Endothelial cell (in vitro differentiated cells): ENCODE measurements around the gene CTTNBP2. TPM values are rescaled to one million over a fixed set of nuclear protein-coding genes. Genes with fewer than 3 reads are reported as not detected.

Experiments
- DNase-seq: peaks from one replicate; pipeline ENCODE4 v3.0.0; 2021; ENCODE audit warnings: low spot score
- H3K27ac Mint-ChIP-seq: one replicate; pipeline ENCODE4 v1.8.0; 2021; ENCODE audit warnings: mixed read lengths, inconsistent platforms; ENCODE audit not compliant: unreplicated experiment
- H3K27me3 Mint-ChIP-seq: one replicate; pipeline ENCODE4 v1.8.0; 2021; ENCODE audit warnings: mild to moderate bottlenecking, moderate library complexity, mixed read lengths, inconsistent platforms; ENCODE audit not compliant: unreplicated experiment
- H3K36me3 Mint-ChIP-seq: one replicate; pipeline ENCODE4 v1.8.0; 2021; ENCODE audit warnings: mild to moderate bottlenecking, low read depth, mixed read lengths, inconsistent platforms; ENCODE audit not compliant: unreplicated experiment
- H3K4me1 Mint-ChIP-seq: one replicate; pipeline ENCODE4 v1.8.0; 2021; ENCODE audit warnings: mild to moderate bottlenecking, mixed read lengths, inconsistent platforms; ENCODE audit not compliant: unreplicated experiment
- H3K4me3 Mint-ChIP-seq: one replicate; pipeline ENCODE4 v1.8.0; 2021; ENCODE audit warnings: mild to moderate bottlenecking, mixed read lengths, inconsistent platforms; ENCODE audit not compliant: unreplicated experiment
- H3K9me3 Mint-ChIP-seq: one replicate; pipeline ENCODE4 v1.8.0; 2021; ENCODE audit warnings: mixed read lengths, inconsistent platforms; ENCODE audit not compliant: unreplicated experiment
- total RNA-seq: library from RNA; stranded (reverse); fragmentation: NEBNext Ultra II Directional; extraction: Animal tissue kit (Norgen Biotek cat#: 25700); gene quantifications from one replicate; pipeline ENCODE4 v1.2.1, GENCODE V29; 2021; ENCODE audit not compliant: unreplicated experiment
- TF ChIP-seq, protein P1 (sequence below): fragments of 200-600 bp; sonication (generic); IDR thresholded peaks from one replicate; pipeline ENCODE4 v1.5.0; 2021; ENCODE audit warnings: antibody characterized with exemption; ENCODE audit not compliant: unreplicated experiment

The CTTNBP2 gene
- total RNA-seq, 1 donor from 2014 or later: 24.4 TPM

DNA sequence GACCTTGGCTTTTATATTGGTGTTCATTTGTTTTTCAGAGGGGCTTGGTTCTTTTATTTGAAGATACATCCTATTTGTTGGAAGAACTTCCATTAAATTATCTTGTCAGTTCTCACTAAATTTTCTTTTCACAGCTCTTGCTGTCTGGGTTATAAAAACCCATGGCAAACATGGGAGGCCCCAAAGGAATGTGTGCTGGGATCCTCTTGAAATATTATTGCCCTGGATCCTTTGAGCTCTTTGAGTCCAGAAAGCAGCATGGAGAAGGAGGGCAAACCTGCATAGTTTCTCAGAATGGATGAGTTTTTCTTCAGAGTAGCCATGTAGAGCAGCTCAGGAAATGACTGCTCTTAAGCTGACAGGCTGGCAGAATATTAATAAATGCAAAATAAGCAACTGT is 187.4 kb downstream of the CTTNBP2 start:
- no peak overlapping the region for H3K27ac Mint-ChIP-seq
- H3K36me3 Mint-ChIP-seq: no peaks in the 10 kb centered on the region
- H3K4me3 Mint-ChIP-seq: no peak overlapping the region
- TF ChIP-seq, protein P1, sequence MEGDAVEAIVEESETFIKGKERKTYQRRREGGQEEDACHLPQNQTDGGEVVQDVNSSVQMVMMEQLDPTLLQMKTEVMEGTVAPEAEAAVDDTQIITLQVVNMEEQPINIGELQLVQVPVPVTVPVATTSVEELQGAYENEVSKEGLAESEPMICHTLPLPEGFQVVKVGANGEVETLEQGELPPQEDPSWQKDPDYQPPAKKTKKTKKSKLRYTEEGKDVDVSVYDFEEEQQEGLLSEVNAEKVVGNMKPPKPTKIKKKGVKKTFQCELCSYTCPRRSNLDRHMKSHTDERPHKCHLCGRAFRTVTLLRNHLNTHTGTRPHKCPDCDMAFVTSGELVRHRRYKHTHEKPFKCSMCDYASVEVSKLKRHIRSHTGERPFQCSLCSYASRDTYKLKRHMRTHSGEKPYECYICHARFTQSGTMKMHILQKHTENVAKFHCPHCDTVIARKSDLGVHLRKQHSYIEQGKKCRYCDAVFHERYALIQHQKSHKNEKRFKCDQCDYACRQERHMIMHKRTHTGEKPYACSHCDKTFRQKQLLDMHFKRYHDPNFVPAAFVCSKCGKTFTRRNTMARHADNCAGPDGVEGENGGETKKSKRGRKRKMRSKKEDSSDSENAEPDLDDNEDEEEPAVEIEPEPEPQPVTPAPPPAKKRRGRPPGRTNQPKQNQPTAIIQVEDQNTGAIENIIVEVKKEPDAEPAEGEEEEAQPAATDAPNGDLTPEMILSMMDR: no peak
- H3K27me3 Mint-ChIP-seq: no peaks in the 10 kb centered on the region
- peaks cover 4% of the 10 kb centered on the region for H3K4me1 Mint-ChIP-seq
- DNase-seq: no peak
- H3K9me3 Mint-ChIP-seq: no peaks in the 10 kb centered on the region

- H3K27ac Mint-ChIP-seq: no peak overlapping the region
- H3K4me3 Mint-ChIP-seq: no peak overlapping the region
- no peaks in the 10 kb centered on the region for H3K9me3 Mint-ChIP-seq
- no peaks in the 10 kb centered on the region for H3K36me3 Mint-ChIP-seq
- H3K27me3 Mint-ChIP-seq: no peaks in the 10 kb centered on the region
- TF ChIP-seq, protein P1: no peak
- H3K4me1 Mint-ChIP-seq: no peaks in the 10 kb centered on the region
- no peak for DNase-seq
Measured at GRCh38 chr7:117683430-117684175, 189.6 kb downstream of the CTTNBP2 start.

GRCh38 chr7:117682681-117683385 is 190.4 kb downstream of the CTTNBP2 start:
- Mint-ChIP-seq H3K4me1 (no peaks in the 10 kb centered on the region), H3K4me3 (no peak overlapping the region), H3K27ac (no peak overlapping the region), H3K27me3 (no peaks in the 10 kb centered on the region), H3K36me3 (no peaks in the 10 kb centered on the region), H3K9me3 (no peaks in the 10 kb centered on the region)
- no peak for DNase-seq
- TF ChIP-seq, protein P1: no peak

- peaks cover 11% of the 10 kb centered on the region for H3K4me1 Mint-ChIP-seq
- no peak for DNase-seq
- H3K36me3 Mint-ChIP-seq: no peaks in the 10 kb centered on the region
- H3K27me3 Mint-ChIP-seq: no peaks in the 10 kb centered on the region
- TF ChIP-seq, protein P1: no peak
- no peak overlapping the region for H3K4me3 Mint-ChIP-seq
- no peak overlapping the region for H3K27ac Mint-ChIP-seq
- H3K9me3 Mint-ChIP-seq: no peaks in the 10 kb centered on the region
Measured at GRCh38 chr7:117679120-117679519, 194.1 kb downstream of the CTTNBP2 start.
